Pancreas (tissue), 10 donors: Measurements from ENCODE around the gene ACSL5. TPM values are rescaled to one million over a fixed set of nuclear protein-coding genes. Genes with fewer than 3 reads are reported as not detected.

Experiments used
- ATAC-seq, 4 donors: fragments of 200-7000 bp; cut with Tn5 transposase; one replicate each; pipeline versions ENCODE4 v1.8.0 to v1.9.1; 2020; ENCODE audit warnings: mild to moderate bottlenecking in 4 of 4, moderate library complexity in 4 of 4
- DNase-seq, 6 donors: peaks; one replicate each; pipeline ENCODE4 v3.0.0-alpha.2; 2020
- FAIRE-seq: peaks from 2 replicates; lab custom pipeline; 2012; peaks lifted over from hg19 to GRCh38; lab: Jason Lieb, UNC
- H3K27ac ChIP-seq, 4 donors: fragments of 200-600 bp; sonication (generic); 1 replicate in 3 of 4; 2 replicates in 1 of 4; pipeline versions ENCODE4 v1.5.0 to v1.8.0; 2020
- H3K27me3 ChIP-seq, 4 donors: fragments of 200-600 bp; one replicate each; pipeline ENCODE4 v1.8.0; 2021
- H3K36me3 ChIP-seq, 3 donors: fragments of 200-600 bp; sonication (generic) in 1 of 3; one replicate each; pipeline versions ENCODE4 v1.5.0 to v1.8.0; 2020 to 2021
- H3K4me1 ChIP-seq, 3 donors: fragments of 200-600 bp; one replicate each; pipeline ENCODE4 v1.8.0; 2021
- H3K4me3 ChIP-seq, 4 donors: fragments of 200-600 bp; sonication (generic) in 2 of 4; one replicate each; pipeline versions ENCODE4 v1.5.0 to v1.8.0; 2020 to 2021
- H3K9me3 ChIP-seq, 4 donors: fragments of 200-600 bp; one replicate each; pipeline ENCODE4 v1.8.0; 2021
- WGBS, 2 donors: extraction: QIAGEN DNeasy Blood & Tissue Kit; methylation state at CpG; one replicate each; pipeline ENCODE4 v1.1.7; 2013; 5-methylcytosine and 5-hydroxymethylcytosine counted together
- intact Hi-C, 3 donors: fragments of 100-400 bp; cut with DNase I; formaldehyde crosslinking; loops; one replicate each; pipeline versions ENCODE4 v1.11.1 to v1.14.2; 2022
- polyA plus RNA-seq, 2 donors: library from polyadenylated mRNA; stranded (reverse); fragments of 200-250 nt; gene quantifications; one replicate each; pipeline ENCODE4 v1.2.3, GENCODE V29; 2013
- total RNA-seq, 6 donors: library from RNA; stranded (reverse); fragmentation: NEBNext Ultra II Directional in 4 of 6; extraction: Animal tissue kit (Norgen Biotek cat#: 25700) in 4 of 6; gene quantifications; one replicate each; pipeline versions ENCODE4 v1.2.1 to v1.2.4, GENCODE V29; 2021 to 2023
- TF ChIP-seq, protein P1 (sequence below), 4 donors: fragments of 200-600 bp; sonication (generic) in 3 of 4; IDR thresholded peaks; one replicate each; pipeline versions ENCODE4 v1.5.0 to v1.8.0; 2021; ENCODE audit warnings: antibody characterized with exemption in 4 of 4
- donor health status: healthy with polysubstance abuse.
- donor health status: DM: no; HTN: no; CAD: no; lungs with moderate emphysema.
- donor health status: DM: no; HTN: no; CAD: no.
- donor health status: control.
- donor health status: control.
- donor health status: Bipolar disorder and iron deficiency.
- donor health status: DM: yes; HTN: yes; CAD: no.
- donor health status: DM: no; HTN: no; CAD: no.
- donor health status: DM: no; HTN: no; CAD: no.
- donor health status: DM: yes; HTN: yes; CAD: no.

The ACSL5 gene
- total and polyA plus RNA-seq, 8 donors = 2.2 to 7.2 (median 3.7) TPM

DNA sequence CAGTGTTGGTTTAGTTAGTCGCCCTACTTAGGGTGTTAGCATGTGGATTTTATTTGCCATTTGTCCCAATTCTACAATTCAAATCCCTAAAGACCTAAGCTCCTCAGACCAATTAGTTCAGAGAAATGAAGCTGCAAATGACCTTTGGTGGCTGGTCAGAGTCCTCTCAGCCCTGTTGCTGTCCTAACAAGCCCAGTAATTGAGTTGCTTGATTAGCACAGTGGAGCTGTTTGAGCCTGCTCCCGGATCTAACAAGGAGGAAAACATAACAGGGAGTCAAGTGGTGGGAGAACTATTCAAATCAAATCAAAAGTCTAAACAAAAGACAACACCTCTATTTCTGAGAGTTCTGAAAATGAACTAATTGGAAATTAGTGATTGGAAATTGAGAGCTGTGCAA lies 50.7 kb downstream of the ACSL5 start:
- FAIRE-seq = no peak
- ATAC-seq = no peak
- no peaks in the 10 kb centered on the region for H3K27me3 ChIP-seq
- H3K36me3 ChIP-seq = peaks cover 0 to 5% (median 0%) of the 10 kb centered on the region in 3 donors
- TF ChIP-seq, protein P1, sequence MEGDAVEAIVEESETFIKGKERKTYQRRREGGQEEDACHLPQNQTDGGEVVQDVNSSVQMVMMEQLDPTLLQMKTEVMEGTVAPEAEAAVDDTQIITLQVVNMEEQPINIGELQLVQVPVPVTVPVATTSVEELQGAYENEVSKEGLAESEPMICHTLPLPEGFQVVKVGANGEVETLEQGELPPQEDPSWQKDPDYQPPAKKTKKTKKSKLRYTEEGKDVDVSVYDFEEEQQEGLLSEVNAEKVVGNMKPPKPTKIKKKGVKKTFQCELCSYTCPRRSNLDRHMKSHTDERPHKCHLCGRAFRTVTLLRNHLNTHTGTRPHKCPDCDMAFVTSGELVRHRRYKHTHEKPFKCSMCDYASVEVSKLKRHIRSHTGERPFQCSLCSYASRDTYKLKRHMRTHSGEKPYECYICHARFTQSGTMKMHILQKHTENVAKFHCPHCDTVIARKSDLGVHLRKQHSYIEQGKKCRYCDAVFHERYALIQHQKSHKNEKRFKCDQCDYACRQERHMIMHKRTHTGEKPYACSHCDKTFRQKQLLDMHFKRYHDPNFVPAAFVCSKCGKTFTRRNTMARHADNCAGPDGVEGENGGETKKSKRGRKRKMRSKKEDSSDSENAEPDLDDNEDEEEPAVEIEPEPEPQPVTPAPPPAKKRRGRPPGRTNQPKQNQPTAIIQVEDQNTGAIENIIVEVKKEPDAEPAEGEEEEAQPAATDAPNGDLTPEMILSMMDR (IDR thresholded peaks at IDR 0.05) = no peak
- H3K27ac ChIP-seq = no peak overlapping the region
- no peaks in the 10 kb centered on the region for H3K4me1 ChIP-seq
- WGBS, 2 donors = 37 to 43% methylated on average over 2 of the region's 2 CpGs
- DNase-seq = no peak
- intact Hi-C loops = no loop called here
- no peaks in the 10 kb centered on the region for H3K9me3 ChIP-seq
- no peak overlapping the region for H3K4me3 ChIP-seq

DNA sequence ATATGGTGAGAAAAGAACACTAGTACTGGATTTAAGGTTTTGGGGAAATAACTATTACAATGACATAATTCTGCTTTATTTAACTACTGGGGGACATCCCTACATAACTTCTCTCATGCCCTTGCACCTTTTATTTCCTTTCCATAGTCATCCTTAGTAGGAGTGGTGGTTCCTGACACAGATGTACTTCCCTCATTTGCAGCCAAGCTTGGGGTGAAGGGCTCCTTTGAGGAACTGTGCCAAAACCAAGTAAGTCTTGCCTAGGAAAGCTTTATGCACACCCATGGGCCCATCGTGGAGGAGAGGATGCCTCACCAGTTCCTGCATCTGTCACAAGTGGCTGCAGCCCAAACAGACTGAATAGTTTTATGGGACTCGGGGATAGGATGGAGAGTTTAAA lies 52.2 kb downstream of the ACSL5 start:
- no peak for FAIRE-seq
- no peaks in the 10 kb centered on the region for H3K4me1 ChIP-seq
- H3K36me3 ChIP-seq = peaks cover 0 to 12% (median 5%) of the 10 kb centered on the region in 3 donors
- no peaks in the 10 kb centered on the region for H3K9me3 ChIP-seq
- no peaks in the 10 kb centered on the region for H3K27me3 ChIP-seq
- ATAC-seq = no peak
- H3K4me3 ChIP-seq = no peak overlapping the region
- no peak overlapping the region for H3K27ac ChIP-seq
- intact Hi-C loops = no loop called here
- WGBS, 2 donors = 64 to 76% methylated on average over 2 of the region's 2 CpGs
- TF ChIP-seq, protein P1 (IDR thresholded peaks at IDR 0.05) = no peak
- no peak for DNase-seq

DNA sequence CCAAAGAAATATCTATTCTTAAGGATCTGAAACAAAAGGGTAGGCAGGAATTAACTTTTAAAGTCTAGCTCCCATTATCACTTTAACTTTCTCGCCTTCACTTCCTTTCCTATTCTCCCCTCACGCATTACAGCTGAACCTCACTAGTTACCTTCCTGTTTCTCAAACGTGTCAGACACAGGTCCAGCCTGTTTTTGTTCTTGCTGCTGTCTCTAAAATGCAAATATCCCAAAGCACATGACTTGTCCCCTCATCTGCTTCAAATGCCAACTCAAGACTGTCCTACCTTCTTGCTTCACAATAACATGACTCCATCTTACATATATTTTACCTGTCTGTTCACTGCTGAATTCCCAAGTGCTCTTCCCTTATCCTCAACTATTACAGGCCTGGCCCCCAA lies 55.2 kb downstream of the ACSL5 start:
- no peak for FAIRE-seq
- intact Hi-C loops = no loop called here
- TF ChIP-seq, protein P1 (IDR thresholded peaks at IDR 0.05) = no peak
- H3K4me3 ChIP-seq = no peak overlapping the region
- H3K9me3 ChIP-seq = no peaks in the 10 kb centered on the region
- no peaks in the 10 kb centered on the region for H3K27me3 ChIP-seq
- no peak for DNase-seq
- H3K4me1 ChIP-seq = no peaks in the 10 kb centered on the region
- ATAC-seq = no peak
- peaks cover 0 to 21% (median 3%) of the 10 kb centered on the region in 3 donors for H3K36me3 ChIP-seq
- no peak overlapping the region for H3K27ac ChIP-seq
- 76 to 81% methylated on average over 3 of the region's 3 CpGs for WGBS, 2 donors

DNA sequence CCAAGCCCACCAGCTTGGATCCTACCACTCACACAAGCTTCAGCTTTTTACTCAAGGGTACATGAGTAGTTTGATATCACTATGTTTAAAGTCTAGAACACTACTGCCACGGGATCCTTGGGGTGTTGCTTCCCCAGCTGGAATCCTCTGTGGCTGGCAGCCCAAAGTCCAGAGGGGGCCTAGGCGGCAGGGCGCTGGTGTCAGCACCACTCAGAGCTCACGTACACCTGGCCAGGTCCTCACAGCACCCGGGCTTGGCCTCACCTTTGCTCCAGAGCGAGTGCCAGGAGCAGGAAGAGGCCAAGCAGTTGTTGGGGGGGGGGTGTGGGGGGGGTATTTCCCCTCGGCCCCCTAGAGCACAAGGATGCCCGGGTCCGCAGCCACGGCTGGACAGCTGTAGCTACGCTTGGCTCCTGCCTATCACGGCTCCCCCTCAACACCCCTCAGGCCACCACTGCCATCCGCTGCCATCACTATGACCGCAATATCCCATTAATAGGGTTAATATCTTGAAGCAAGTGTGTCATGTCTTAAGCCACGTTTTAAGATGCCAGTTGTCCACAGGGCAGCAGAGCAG lies 55.8 kb downstream of the ACSL5 start:
- Histone ChIP-seq H3K9me3 (no peaks in the 10 kb centered on the region), H3K4me3 (no peak overlapping the region), H3K36me3 (peaks cover 0 to 21% (median 3%) of the 10 kb centered on the region in 3 donors), H3K27ac (no peak overlapping the region), H3K4me1 (no peaks in the 10 kb centered on the region), H3K27me3 (no peaks in the 10 kb centered on the region)
- intact Hi-C loops = no loop called here
- FAIRE-seq = no peak
- TF ChIP-seq, protein P1 (IDR thresholded peaks at IDR 0.05) = no peak
- WGBS, 2 donors = 75 to 84% methylated on average over 15 of the region's 15 CpGs
- ATAC-seq = no peak
- peak in 1 of 6 donors; percentile 39 for DNase-seq

DNA sequence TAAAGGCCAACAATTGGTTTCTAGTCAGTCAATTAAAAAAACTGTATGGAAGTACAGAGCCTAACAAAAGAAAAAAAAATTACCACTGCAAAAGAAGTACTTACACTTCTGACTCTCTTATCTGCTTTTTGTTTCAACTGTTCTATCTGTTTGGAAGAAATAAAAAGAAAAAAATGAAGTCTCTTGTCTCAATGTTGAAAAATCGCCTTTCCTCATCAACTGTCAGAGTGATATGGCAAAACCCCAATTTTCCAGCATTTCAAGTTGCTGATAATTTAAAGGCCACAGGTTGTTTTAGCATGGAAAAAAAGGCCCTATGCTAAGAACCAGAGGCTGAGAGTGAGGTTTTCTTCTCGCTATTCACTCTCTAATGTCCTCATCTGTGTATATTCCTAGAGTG lies 59.2 kb downstream of the ACSL5 start:
- TF ChIP-seq, protein P1 (IDR thresholded peaks at IDR 0.05) = no peak
- DNase-seq = no peak
- H3K9me3 ChIP-seq = no peaks in the 10 kb centered on the region
- FAIRE-seq = no peak
- no peaks in the 10 kb centered on the region for H3K27me3 ChIP-seq
- no peak for ATAC-seq
- no peak overlapping the region for H3K27ac ChIP-seq
- 72 to 76% methylated on average over 2 of the region's 2 CpGs for WGBS, 2 donors
- H3K4me3 ChIP-seq = no peak overlapping the region
- no peaks in the 10 kb centered on the region for H3K4me1 ChIP-seq
- peaks cover 0 to 28% (median 3%) of the 10 kb centered on the region in 3 donors for H3K36me3 ChIP-seq
- intact Hi-C loops = no loop called here
